K562 (cell line): Measurements from ENCODE around the gene SPTBN5. TPM values are rescaled to one million over a fixed set of nuclear protein-coding genes. Genes with fewer than 3 reads are reported as not detected.

Experiments used
- ATF1 ChIP-seq, 2 experiments: fragments of 450-650 bp in 1 of 2; IDR thresholded peaks; 2 replicates each; pipeline ENCODE4 v1.6.1; 2016; ENCODE audit warnings: missing compliant biosample characterization in 1 of 2, missing genetic modification characterization in 1 of 2
- BRCA1 ChIP-seq, 2 experiments: fragments of 450-650 bp in 1 of 2; sonication (generic) in 1 of 2; formaldehyde crosslinking in 1 of 2; IDR thresholded peaks; 2 replicates each; pipeline versions ENCODE4 v1.5.0 to v1.6.1; 2017 to 2020; ENCODE audit warnings: mild to moderate bottlenecking in 1 of 2, missing genetic modification reagents in 1 of 2
- CCAR2 ChIP-seq: fragments of 200-400 bp; formaldehyde crosslinking; IDR thresholded peaks from 2 replicates; pipeline ENCODE4 v1.6.1; 2017; ENCODE audit warnings: mild to moderate bottlenecking, low read depth, low read length
- GABPA ChIP-seq: fragments of 200-800 bp; sonication (Bioruptor generic); conservative IDR thresholded peaks from 2 replicates; pipeline ENCODE4 v1.6.1; 2016; ENCODE audit warnings: low read depth, missing genetic modification characterization, missing compliant biosample characterization
- HDAC2 ChIP-seq: fragments of 450-650 bp; IDR thresholded peaks from 2 replicates; pipeline ENCODE4 v1.6.1; 2016; ENCODE audit warnings: mild to moderate bottlenecking
- MEIS2 ChIP-seq: fragments of 450-650 bp; IDR thresholded peaks from 2 replicates; pipeline ENCODE4 v1.6.1; 2014; ENCODE audit warnings: mild to moderate bottlenecking; ENCODE audit not compliant: partially characterized antibody
- MLX ChIP-seq, 2 experiments: fragments of 450-650 bp in 1 of 2; sonication (generic) in 1 of 2; formaldehyde crosslinking; conservative IDR thresholded peaks; 2 replicates each; pipeline versions ENCODE4 v1.4.0 to v1.8.1; 2020 to 2022; ENCODE audit warnings: mild to moderate bottlenecking in 1 of 2, missing genetic modification reagents in 1 of 2
- MYC ChIP-seq, 2 experiments: fragments of 250-450 bp in 1 of 2; sonication (Bioruptor Pico) in 1 of 2; IDR thresholded peaks; 2 replicates each; pipeline versions ENCODE4 v1.5.1 to v1.6.1; 2012 to 2021; ENCODE audit warnings: low read depth in 2 of 2, borderline replicate concordance in 1 of 2, improper control_type of control experiment in 1 of 2, low read length in 1 of 2, mild to moderate bottlenecking in 1 of 2, moderate library complexity in 1 of 2
- NCOA1 ChIP-seq: fragments of 450-650 bp; IDR thresholded peaks from 2 replicates; pipeline ENCODE4 v1.6.1; 2016; ENCODE audit warnings: low read depth
- NFE2 ChIP-seq: IDR thresholded peaks from 2 replicates; pipeline ENCODE4 v1.6.1; 2014; ENCODE audit warnings: antibody characterized with exemption, low read depth
- NR3C1 ChIP-seq: sonication (generic); formaldehyde crosslinking; IDR thresholded peaks from 2 replicates; pipeline ENCODE4 v1.8.1; 2022; ENCODE audit warnings: missing genetic modification reagents
- PHF8 ChIP-seq: fragments of 200-600 bp; sonication (generic); IDR thresholded peaks from 2 replicates; pipeline ENCODE4 v1.6.1; 2012; ENCODE audit warnings: mixed run types, mild to moderate bottlenecking, inconsistent platforms, low read length, moderate library complexity, borderline replicate concordance
- SP1 ChIP-seq: sonication (generic); formaldehyde crosslinking; IDR thresholded peaks from 2 replicates; pipeline ENCODE4 v1.8.1; 2022; ENCODE audit warnings: mild to moderate bottlenecking, missing genetic modification reagents
- TCF3 ChIP-seq: sonication (generic); formaldehyde crosslinking; IDR thresholded peaks from 2 replicates; pipeline ENCODE4 v1.4.0; 2020; ENCODE audit warnings: mild to moderate bottlenecking, missing genetic modification reagents
- TOE1 ChIP-seq, 2 experiments: fragments of 450-650 bp in 1 of 2; sonication (generic) in 1 of 2; formaldehyde crosslinking in 1 of 2; IDR thresholded peaks; 2 replicates each; pipeline versions ENCODE4 v1.7.1 to v1.8.0; 2016 to 2022; ENCODE audit warnings: borderline replicate concordance in 2 of 2, mild to moderate bottlenecking in 2 of 2, antibody characterized with exemption in 1 of 2, inconsistent platforms in 1 of 2, low read depth in 1 of 2, missing genetic modification reagents in 1 of 2, moderate library complexity in 1 of 2
- TSHZ1 ChIP-seq: fragments of 250-450 bp; sonication (Bioruptor Pico); IDR thresholded peaks from 2 replicates; pipeline ENCODE4 v1.4.0; 2020; ENCODE audit warnings: mild to moderate bottlenecking, moderate library complexity
- ZBTB17 ChIP-seq: fragments of 450-650 bp; formaldehyde crosslinking; IDR thresholded peaks from 2 replicates; pipeline ENCODE4 v1.4.0; 2020; ENCODE audit warnings: mild to moderate bottlenecking
- ZNF12 ChIP-seq: sonication (generic); formaldehyde crosslinking; IDR thresholded peaks from 2 replicates; pipeline ENCODE4 v1.4.0; 2020; ENCODE audit warnings: mild to moderate bottlenecking, missing genetic modification reagents
- ZNF140 ChIP-seq: fragments of 250-450 bp; sonication (Bioruptor Pico); IDR thresholded peaks from 2 replicates; pipeline ENCODE4 v1.8.0; 2021; ENCODE audit warnings: moderate library complexity, mild to moderate bottlenecking, inconsistent platforms
- ZNF717 ChIP-seq: fragments of 250-450 bp; sonication (Bioruptor Pico); IDR thresholded peaks from 2 replicates; pipeline ENCODE4 v1.5.0; 2021
- polyA plus RNA-seq, 8 experiments: library from polyadenylated mRNA; depleted of rRNA in 4 of 8; stranded (reverse) in 5 of 8; unstranded in 3 of 8; fragments of >200 nt; fragmentation: Nextera tagmentation in 2 of 8; fragmentation: Illumina TruSeq in 1 of 8; extraction: Ambion mirVana in 2 of 8; extraction: Trizol in 1 of 8; gene quantifications; 2 replicates each; pipeline versions ENCODE4 v1.2.1 to v1.2.3, GENCODE V29; 2011 to 2014; ENCODE audit warnings: inconsistent platforms in 1 of 8, missing spikeins in 1 of 8
- total RNA-seq, 7 experiments: library from RNA; depleted of rRNA in 6 of 7; stranded (reverse); fragments of >200 nt in 6 of 7; fragmentation: Illumina TruSeq in 2 of 7; extraction: Trizol in 2 of 7; gene quantifications; 2 replicates each; pipeline versions ENCODE4 v1.2.1 to v1.2.3, GENCODE V29; 2011 to 2021; ENCODE audit warnings: low replicate concordance in 1 of 7
- TF ChIP-seq, protein P1 (sequence below): fragments of 450-650 bp; IDR thresholded peaks from 2 replicates; pipeline ENCODE4 v1.6.1; 2016; ENCODE audit warnings: borderline replicate concordance

The SPTBN5 gene
- total and polyA plus RNA-seq, 9 of the 15 experiments (the other 6 are each of a cell fraction or from before 2014, with no cell fraction given), result 0.02 TPM; not detected in 8

DNA sequence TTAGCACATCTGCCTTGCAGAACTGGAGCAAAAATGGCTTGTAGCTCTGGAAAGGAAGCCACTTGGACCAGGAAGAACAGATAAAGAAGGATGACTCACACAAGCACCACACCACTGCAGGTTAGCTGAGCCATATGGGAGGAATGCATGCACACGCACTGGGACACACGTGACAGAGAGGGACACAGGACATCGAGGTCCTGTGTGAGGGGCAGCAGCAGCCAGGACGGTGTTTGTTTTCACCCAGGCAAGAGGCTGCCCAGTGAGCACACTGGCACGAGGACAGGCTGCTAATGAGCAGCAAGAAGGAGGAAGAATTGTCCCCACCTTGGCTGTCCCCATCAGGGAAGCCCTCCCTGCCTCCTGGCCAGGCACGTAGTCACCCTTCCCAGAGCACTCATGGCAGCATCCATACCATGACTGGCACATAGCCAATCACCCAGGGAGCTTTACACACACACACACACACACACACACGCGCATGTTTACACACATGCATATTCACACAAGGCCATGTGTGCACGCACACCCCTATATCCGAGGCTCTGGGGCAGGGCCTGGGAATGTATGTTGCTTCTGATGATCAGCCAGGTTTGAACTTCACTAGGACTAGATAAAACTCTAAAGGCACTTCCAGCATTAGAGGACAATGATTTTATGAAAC, 24.0 kb upstream of the SPTBN5 start (continued):
- no peak for TF ChIP-seq TSHZ1 (CRISPR knock-in tag)
- TF ChIP-seq MEIS2, result no peak
- TF ChIP-seq TCF3 (CRISPR knock-in tag), result peak; percentile 39; the same call in 1 of the 2 replicates
- TF ChIP-seq NCOA1, result no peak
- TF ChIP-seq ZNF717 (CRISPR knock-in tag), result no peak
- no peak for TF ChIP-seq ATF1 (CRISPR knock-in tag; IDR thresholded peaks at IDR 0.05)
- TF ChIP-seq ATF1 (tag; IDR thresholded peaks at IDR 0.05), result no peak
- TF ChIP-seq PHF8, result no peak
- TF ChIP-seq GABPA, result no peak
- no peak for TF ChIP-seq MLX (CRISPR knock-in tag; conservative IDR thresholded peaks at IDR 0.05)
- no peak for TF ChIP-seq CCAR2
- TF ChIP-seq HDAC2, result 0 out of 2 replicates have a peak, but pooled peaks have one; percentile 59
- TF ChIP-seq BRCA1 (IDR thresholded peaks at IDR 0.05), result no peak
- TF ChIP-seq BRCA1 (CRISPR knock-in tag; IDR thresholded peaks at IDR 0.05), result no peak
- no peak for TF ChIP-seq NR3C1 (CRISPR knock-in tag)
- TF ChIP-seq NFE2, result no peak
- peak; percentile 31; the same call in 1 of the 2 replicates for TF ChIP-seq TOE1 (IDR thresholded peaks at IDR 0.05; ENCODE audit: borderline replicate concordance)
- TF ChIP-seq TOE1 (CRISPR knock-in tag; IDR thresholded peaks at IDR 0.05; ENCODE audit: borderline replicate concordance, low read depth), result no peak
- TF ChIP-seq MYC (IDR thresholded peaks at IDR 0.05; ENCODE audit: low read depth, low read length), result peak; percentile 66
- no peak for TF ChIP-seq MYC (CRISPR knock-in tag; IDR thresholded peaks at IDR 0.05; ENCODE audit: borderline replicate concordance, low read depth)
- TF ChIP-seq, protein P1, sequence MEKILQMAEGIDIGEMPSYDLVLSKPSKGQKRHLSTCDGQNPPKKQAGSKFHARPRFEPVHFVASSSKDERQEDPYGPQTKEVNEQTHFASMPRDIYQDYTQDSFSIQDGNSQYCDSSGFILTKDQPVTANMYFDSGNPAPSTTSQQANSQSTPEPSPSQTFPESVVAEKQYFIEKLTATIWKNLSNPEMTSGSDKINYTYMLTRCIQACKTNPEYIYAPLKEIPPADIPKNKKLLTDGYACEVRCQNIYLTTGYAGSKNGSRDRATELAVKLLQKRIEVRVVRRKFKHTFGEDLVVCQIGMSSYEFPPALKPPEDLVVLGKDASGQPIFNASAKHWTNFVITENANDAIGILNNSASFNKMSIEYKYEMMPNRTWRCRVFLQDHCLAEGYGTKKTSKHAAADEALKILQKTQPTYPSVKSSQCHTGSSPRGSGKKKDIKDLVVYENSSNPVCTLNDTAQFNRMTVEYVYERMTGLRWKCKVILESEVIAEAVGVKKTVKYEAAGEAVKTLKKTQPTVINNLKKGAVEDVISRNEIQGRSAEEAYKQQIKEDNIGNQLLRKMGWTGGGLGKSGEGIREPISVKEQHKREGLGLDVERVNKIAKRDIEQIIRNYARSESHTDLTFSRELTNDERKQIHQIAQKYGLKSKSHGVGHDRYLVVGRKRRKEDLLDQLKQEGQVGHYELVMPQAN, result no peak
- no peak for TF ChIP-seq SP1 (CRISPR knock-in tag)
- no peak for TF ChIP-seq ZNF140
- no peak for TF ChIP-seq ZBTB17 (CRISPR knock-in tag)
- no peak for TF ChIP-seq ZNF12 (CRISPR knock-in tag)
